GM18511 (cell line): Measurements from ENCODE around the gene DPF1.
A peak's percentile ranks its signal among the peaks of the same experiment; 100 is the strongest.

Experiments used
- ATAC-seq: cut with Tn5 transposase; IDR thresholded peaks from one replicate; pipeline ENCODE4 v1.9.1; 2021; ENCODE audit warnings: mild to moderate bottlenecking, moderate library complexity; ENCODE audit not compliant: unreplicated experiment

The DPF1 gene

GRCh38 chr19:38221919-38222830, 1.8 kb downstream of the DPF1 start:
- ATAC-seq = no peak

GRCh38 chr19:38221421-38221820, 2.6 kb downstream of the DPF1 start:
- no peak for ATAC-seq

- ATAC-seq = no peak
Measured at GRCh38 chr19:38219221-38219620, 4.8 kb downstream of the DPF1 start.

- ATAC-seq = no peak
Measured at GRCh38 chr19:38218204-38218603, 5.8 kb downstream of the DPF1 start.

- no peak for ATAC-seq
Measured at GRCh38 chr19:38216785-38217641, 7.0 kb downstream of the DPF1 start.

GRCh38 chr19:38213911-38214625, 10.0 kb downstream of the DPF1 start:
- peak; percentile 74 for ATAC-seq

- ATAC-seq = no peak
Measured at GRCh38 chr19:38213469-38213868, 10.6 kb downstream of the DPF1 start.

GRCh38 chr19:38211766-38212165, 12.3 kb downstream of the DPF1 start:
- no peak for ATAC-seq

- no peak for ATAC-seq
Measured at GRCh38 chr19:38211151-38211591, 12.9 kb downstream of the DPF1 start.

- no peak for ATAC-seq
Measured at GRCh38 chr19:38210458-38210987, 13.5 kb downstream of the DPF1 start.

GRCh38 chr19:38209671-38210457, 14.2 kb downstream of the DPF1 start:
- no peak for ATAC-seq

GRCh38 chr19:38209152-38209551, 14.9 kb downstream of the DPF1 start:
- no peak for ATAC-seq

GRCh38 chr19:38208571-38208970, 15.5 kb downstream of the DPF1 start:
- ATAC-seq = no peak

GRCh38 chr19:38207543-38207942, 16.5 kb downstream of the DPF1 start:
- no peak for ATAC-seq

GRCh38 chr19:38206928-38207327, 17.1 kb downstream of the DPF1 start:
- ATAC-seq = no peak

- no peak for ATAC-seq
Measured at GRCh38 chr19:38206006-38206745, 17.8 kb downstream of the DPF1 start.

- no peak for ATAC-seq
Measured at GRCh38 chr19:38204728-38205127, 19.3 kb downstream of the DPF1 start.

GRCh38 chr19:38204096-38204495, 19.9 kb downstream of the DPF1 start:
- no peak for ATAC-seq

- no peak for ATAC-seq
Measured at GRCh38 chr19:38203197-38203596, 20.8 kb downstream of the DPF1 start.
